HepG2 (cell line): ENCODE data around the gene PTPRH. TPM values are rescaled to one million over a fixed set of nuclear protein-coding genes. Genes with fewer than 3 reads are reported as not detected.

Source experiments
- ATAC-seq: fragments of 200-7000 bp; cut with Tn5 transposase; 3 replicates; pipeline ENCODE4 v1.9.1; 2020; ENCODE audit warnings: mild to moderate bottlenecking, moderate library complexity
- BruUV-seq: library from RNA; stranded (reverse); fragments of 400-500 nt; replicated peaks from 2 replicates; lab custom pipeline; 2021; lab: Mats Ljungman, UMichigan
- CTCF ChIA-PET: fragments of 300-600 bp; formaldehyde crosslinking; extraction: SDS; loops from one replicate; lab custom pipeline; 2021; ENCODE audit warnings: low total read pairs, inconsistent platforms, low intra/inter-chr PET ratio; lab: Yijun Ruan, JAX
- POLR2A ChIA-PET: fragments of 350-600 bp; sonication (Branson Sonifier 250); formaldehyde crosslinking; loops from one replicate; lab custom pipeline; 2020; ENCODE audit warnings: antibody characterized with exemption, inconsistent platforms; lab: Yijun Ruan, JAX
- DNase-seq: peaks from one replicate; pipeline ENCODE4 v3.0.0-alpha.2; 2015; ENCODE audit warnings: low spot score
- FAIRE-seq: peaks from 3 replicates; lab custom pipeline; 2011; peaks lifted over from hg19 to GRCh38; lab: Jason Lieb, UNC
- H2AFZ ChIP-seq: one replicate; pipeline ENCODE4 v1.6.1; 2011; ENCODE audit warnings: low read length, inconsistent platforms
- H3K27ac ChIP-seq: fragments of 300-600 bp; 3 replicates; pipeline ENCODE4 v1.8.0; 2011; ENCODE audit warnings: mixed run types, mild to moderate bottlenecking, mixed read lengths, low read length, inconsistent platforms; ENCODE audit not compliant: insufficient read depth; ENCODE audit errors: extremely low read length
- H3K27me3 ChIP-seq, 2 experiments: fragments of 200-600 bp in 1 of 2; 2 replicates in 1 of 2; 3 replicates in 1 of 2; pipeline versions ENCODE4 v1.6.0 to v1.8.0; 2011; ENCODE audit warnings: low read length in 2 of 2, mild to moderate bottlenecking in 2 of 2, moderate library complexity in 2 of 2, inconsistent platforms in 1 of 2; ENCODE audit not compliant: insufficient read depth in 2 of 2, control insufficient read depth in 1 of 2
- H3K36me3 ChIP-seq, 2 experiments: fragments of 200-600 bp in 1 of 2; replicated peaks in 1 of 2; 2 replicates in 1 of 2; 3 replicates in 1 of 2; pipeline versions ENCODE4 v1.5.1 to v1.8.0; 2011; ENCODE audit warnings: low read length in 2 of 2, inconsistent platforms in 1 of 2; ENCODE audit not compliant: insufficient read depth in 2 of 2, control insufficient read depth in 1 of 2
- H3K4me1 ChIP-seq: 2 replicates; pipeline ENCODE4 v1.5.1; 2012; ENCODE audit warnings: low read length, inconsistent platforms; ENCODE audit not compliant: insufficient read depth
- H3K4me2 ChIP-seq: 2 replicates; pipeline ENCODE4 v1.6.0; 2011; ENCODE audit warnings: low read depth, low read length, inconsistent platforms
- H3K4me3 ChIP-seq, 3 experiments: fragments of 200-600 bp in 1 of 3; sonication (generic), shearing (Covaris generic) in 1 of 3; replicated peaks in 1 of 3; 2 replicates each; pipeline ENCODE4 v1.5.1; 2011 to 2016; ENCODE audit warnings: low read length in 3 of 3, inconsistent platforms in 2 of 3, low read depth in 2 of 3, mild to moderate bottlenecking in 2 of 3, control low read depth in 1 of 3, mixed read lengths in 1 of 3; ENCODE audit not compliant: insufficient read depth in 1 of 3
- H3K79me2 ChIP-seq: one replicate; pipeline ENCODE4 v1.6.1; 2011; ENCODE audit warnings: low read length, inconsistent platforms; ENCODE audit not compliant: insufficient read depth
- H3K9ac ChIP-seq: 2 replicates; pipeline ENCODE4 v1.6.0; 2011; ENCODE audit warnings: mild to moderate bottlenecking, low read depth, low read length, inconsistent platforms; ENCODE audit not compliant: insufficient read depth
- H3K9me3 ChIP-seq: 2 replicates; pipeline ENCODE4 v1.5.1; 2012; ENCODE audit warnings: mild to moderate bottlenecking, low read length
- H4K20me1 ChIP-seq: 2 replicates; pipeline ENCODE4 v1.6.0; 2011; ENCODE audit warnings: inconsistent platforms, mild to moderate bottlenecking, low read length, moderate library complexity; ENCODE audit not compliant: insufficient read depth
- ADNP ChIP-seq: sonication (generic); formaldehyde crosslinking; IDR thresholded peaks from 2 replicates; pipeline ENCODE4 v1.4.0; 2020; ENCODE audit warnings: missing genetic modification reagents
- GABPA ChIP-seq, 2 experiments: IDR thresholded peaks; 2 replicates each; pipeline ENCODE4 v1.6.1; 2011 to 2016; ENCODE audit warnings: low read depth in 2 of 2, low read length in 1 of 2, missing biosample characterization in 1 of 2, missing genetic modification characterization in 1 of 2
- GABPB1 ChIP-seq: IDR thresholded peaks from 2 replicates; pipeline ENCODE4 v1.6.1; 2016; ENCODE audit warnings: mild to moderate bottlenecking, missing genetic modification reagents, moderate library complexity, missing compliant biosample characterization
- MIER2 ChIP-seq: IDR thresholded peaks from 2 replicates; pipeline ENCODE4 v1.6.1; 2016; ENCODE audit warnings: missing biosample characterization, missing genetic modification reagents
- MXI1 ChIP-seq: IDR thresholded peaks from 3 replicates; pipeline ENCODE4 v1.6.1; 2012; ENCODE audit warnings: low read depth, low read length, inconsistent platforms, borderline replicate concordance
- NR1H2 ChIP-seq: sonication (generic); formaldehyde crosslinking; IDR thresholded peaks from 2 replicates; pipeline ENCODE4 v1.8.1; 2022; ENCODE audit warnings: low read depth, missing genetic modification reagents, borderline replicate concordance
- NRL ChIP-seq: sonication (generic); formaldehyde crosslinking; IDR thresholded peaks from 2 replicates; pipeline ENCODE4 v1.5.0; 2020; ENCODE audit warnings: missing genetic modification reagents, mild to moderate bottlenecking, moderate library complexity, borderline replicate concordance
- SP4 ChIP-seq: sonication (generic); formaldehyde crosslinking; IDR thresholded peaks from 2 replicates; pipeline ENCODE4 v1.8.1; 2023; ENCODE audit warnings: mild to moderate bottlenecking, missing genetic modification reagents
- SPEN ChIP-seq: sonication (generic); formaldehyde crosslinking; IDR thresholded peaks from 2 replicates; pipeline ENCODE4 v1.5.1; 2020; ENCODE audit warnings: low read depth, mild to moderate bottlenecking, missing genetic modification reagents
- ZFX ChIP-seq: sonication (generic); formaldehyde crosslinking; IDR thresholded peaks from 2 replicates; pipeline ENCODE4 v1.4.0; 2020; ENCODE audit warnings: mild to moderate bottlenecking, low read depth, missing genetic modification reagents, moderate library complexity
- ZNF263 ChIP-seq: sonication (generic); formaldehyde crosslinking; IDR thresholded peaks from 2 replicates; pipeline ENCODE4 v1.4.0; 2020; ENCODE audit warnings: missing genetic modification reagents
- ZNF530 ChIP-seq: sonication (generic); formaldehyde crosslinking; IDR thresholded peaks from 2 replicates; pipeline ENCODE4 v1.5.0; 2020; ENCODE audit warnings: low read depth, mild to moderate bottlenecking, missing genetic modification reagents
- ZNF737 ChIP-seq: sonication (generic); formaldehyde crosslinking; IDR thresholded peaks from 2 replicates; pipeline ENCODE4 v1.5.0; 2020; ENCODE audit warnings: missing genetic modification reagents, mild to moderate bottlenecking, borderline replicate concordance
- whole genome bisulfite sequencing: methylation state at CpG from one replicate; pipeline ENCODE4 v1.1.6; 2017; ENCODE audit warnings: low lambda C conversion rate; 5-methylcytosine and 5-hydroxymethylcytosine counted together
- in situ Hi-C: cut with HindIII; loops from 2 replicates; pipeline ENCODE4 v1.10.0; 2017; ENCODE audit warnings: low pct_unique_long_range_greater_than_20kb; ENCODE audit not compliant: extremely low pct_ligation_motif_present
- intact Hi-C: fragments of 100-400 bp; cut with micrococcal nuclease; formaldehyde crosslinking; loops from one replicate; pipeline ENCODE4 v1.10.0; 2022; ENCODE audit not compliant: unreplicated experiment
- polyA plus RNA-seq, 8 experiments: library from polyadenylated mRNA; depleted of rRNA in 3 of 8; stranded (reverse) in 7 of 8; unstranded in 1 of 8; fragments of >200 nt; fragmentation: Illumina TruSeq in 4 of 8; extraction: Trizol in 4 of 8; gene quantifications; 2 replicates each; pipeline versions ENCODE4 v1.2.1 to v1.2.3, GENCODE V29; 2011 to 2016; ENCODE audit warnings: low read depth in 4 of 8, missing spikeins in 1 of 8, mixed read lengths in 1 of 8; ENCODE audit not compliant: insufficient read depth in 1 of 8
- total RNA-seq, 5 experiments: library from RNA; depleted of rRNA; stranded (reverse); fragments of >200 nt; fragmentation: Illumina TruSeq; extraction: Trizol; gene quantifications; 2 replicates each; pipeline ENCODE4 v1.2.3, GENCODE V29; 2016; ENCODE audit warnings: low read depth in 1 of 5
- TF ChIP-seq, protein P1 (sequence below): sonication (generic); formaldehyde crosslinking; IDR thresholded peaks from 2 replicates; pipeline ENCODE4 v1.5.1; 2020; ENCODE audit warnings: mild to moderate bottlenecking, missing genetic modification reagents, moderate library complexity
- TF ChIP-seq, protein P2 (sequence below): IDR thresholded peaks from 2 replicates; pipeline ENCODE4 v1.6.1; 2012; ENCODE audit warnings: inconsistent platforms

Gene PTPRH
- total and polyA plus RNA-seq, 2 of the 13 experiments (the other 11 are each of a cell fraction or from before 2014, with no cell fraction given) = 14.7 to 125 TPM

DNA sequence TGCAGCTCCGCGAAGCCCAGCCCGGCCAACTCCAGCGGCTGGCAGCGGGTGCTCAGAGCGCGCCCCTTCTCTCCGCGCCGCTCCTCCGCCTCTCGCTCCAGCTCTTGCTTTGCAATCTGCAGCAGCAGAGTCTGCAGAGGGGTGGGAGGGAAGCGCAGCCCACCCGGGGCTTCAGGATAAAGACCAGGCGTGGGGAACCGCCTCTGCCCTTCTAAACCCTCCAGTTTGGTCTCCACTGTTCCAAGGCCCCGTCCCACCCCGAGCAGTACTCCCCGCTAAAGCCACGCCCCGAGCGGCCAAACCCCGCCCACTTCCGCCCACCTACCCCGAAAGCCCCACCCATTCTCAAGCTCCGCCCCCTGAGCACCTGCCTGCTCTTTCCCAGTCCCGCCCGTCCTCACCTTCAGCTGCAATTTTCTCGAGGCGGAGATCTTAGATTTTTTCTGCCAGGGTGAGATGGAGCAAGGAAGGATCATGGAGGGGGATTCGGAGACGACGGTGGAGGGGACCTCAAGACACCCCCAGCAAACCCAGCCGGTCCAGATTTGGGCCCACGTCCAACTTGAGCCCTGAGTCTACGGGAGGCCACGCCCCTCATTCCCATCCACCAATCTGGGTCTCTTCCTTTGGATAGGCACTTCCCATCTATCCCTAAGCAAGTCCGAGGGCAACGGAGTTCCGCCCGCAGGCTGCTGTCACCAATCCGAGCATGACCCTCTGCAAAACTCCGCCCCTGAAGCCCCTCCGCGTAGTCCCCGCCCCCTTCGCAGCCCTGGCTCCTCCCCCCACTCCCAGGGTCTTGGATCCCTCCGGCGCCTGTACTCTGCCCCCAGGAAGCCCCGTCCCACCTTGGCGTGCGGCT is 52.9 kb downstream of the PTPRH start:
- Histone ChIP-seq H3K27ac (no peak overlapping the region), H3K9ac (peak overlapping the region; percentile 46; the same call in 1 of the 2 replicates), H2AFZ (no peak overlapping the region), H4K20me1 (no peaks in the 10 kb centered on the region), H3K36me3 (no peaks in the 10 kb centered on the region), H3K79me2 (no peaks in the 10 kb centered on the region), H3K4me2 (peak overlapping the region; percentile 74), H3K4me1 (peaks cover 20% of the 10 kb centered on the region), H3K27me3 (peaks cover 0 to 24% of the 10 kb centered on the region in 2 experiments; a peak in 2 of 5 replicates), H3K4me3 (peak overlapping the region; percentile 45 to 71 (median 51); a peak in 5 of 6 replicates), H3K9me3 (peaks cover 8% of the 10 kb centered on the region)
- 5% methylated on average over 17 of the region's 52 CpGs for WGBS
- ATAC-seq = peak; percentile 54
- peak; percentile 64 for DNase-seq
- intact Hi-C loops (no loop called here), in situ Hi-C loops (no loop called here)
- no peak for FAIRE-seq
- ChIA-PET CTCF (no interaction called here), POLR2A (interaction anchor here (0.6 to 1.2 kb wide), 4 partner anchors 76 to 238 kb away, joined by 3 to 4 read pairs (median 4); partner anchors contain the start of gene PPP6R1)
- no TSS peak for BruUV-seq
- TF ChIP-seq MIER2 (CRISPR knock-in tag) (no peak), ZFX (CRISPR knock-in tag) (peak; percentile 32; the same call in 1 of the 2 replicates), MXI1 (no peak), ADNP (CRISPR knock-in tag) (no peak), NRL (CRISPR knock-in tag) (0 out of 2 replicates have a peak, but pooled peaks have one; percentile 34), NR1H2 (CRISPR knock-in tag) (no peak), ZNF263 (CRISPR knock-in tag) (0 out of 2 replicates have a peak, but pooled peaks have one; percentile 8), SP4 (CRISPR knock-in tag) (peak; percentile 57; the same call in 1 of the 2 replicates), ZNF737 (no peak), ZNF530 (no peak), SPEN (CRISPR knock-in tag) (0 out of 2 replicates have a peak, but pooled peaks have one; percentile 13), GABPB1 (CRISPR knock-in tag) (peak; percentile 68; the same call in 1 of the 2 replicates), GABPA (IDR thresholded peaks at IDR 0.05; ENCODE audit: low read depth, low read length) (no peak), GABPA (CRISPR knock-in tag; IDR thresholded peaks at IDR 0.05; ENCODE audit: low read depth) (peak; percentile 51)
- TF ChIP-seq, protein P1, sequence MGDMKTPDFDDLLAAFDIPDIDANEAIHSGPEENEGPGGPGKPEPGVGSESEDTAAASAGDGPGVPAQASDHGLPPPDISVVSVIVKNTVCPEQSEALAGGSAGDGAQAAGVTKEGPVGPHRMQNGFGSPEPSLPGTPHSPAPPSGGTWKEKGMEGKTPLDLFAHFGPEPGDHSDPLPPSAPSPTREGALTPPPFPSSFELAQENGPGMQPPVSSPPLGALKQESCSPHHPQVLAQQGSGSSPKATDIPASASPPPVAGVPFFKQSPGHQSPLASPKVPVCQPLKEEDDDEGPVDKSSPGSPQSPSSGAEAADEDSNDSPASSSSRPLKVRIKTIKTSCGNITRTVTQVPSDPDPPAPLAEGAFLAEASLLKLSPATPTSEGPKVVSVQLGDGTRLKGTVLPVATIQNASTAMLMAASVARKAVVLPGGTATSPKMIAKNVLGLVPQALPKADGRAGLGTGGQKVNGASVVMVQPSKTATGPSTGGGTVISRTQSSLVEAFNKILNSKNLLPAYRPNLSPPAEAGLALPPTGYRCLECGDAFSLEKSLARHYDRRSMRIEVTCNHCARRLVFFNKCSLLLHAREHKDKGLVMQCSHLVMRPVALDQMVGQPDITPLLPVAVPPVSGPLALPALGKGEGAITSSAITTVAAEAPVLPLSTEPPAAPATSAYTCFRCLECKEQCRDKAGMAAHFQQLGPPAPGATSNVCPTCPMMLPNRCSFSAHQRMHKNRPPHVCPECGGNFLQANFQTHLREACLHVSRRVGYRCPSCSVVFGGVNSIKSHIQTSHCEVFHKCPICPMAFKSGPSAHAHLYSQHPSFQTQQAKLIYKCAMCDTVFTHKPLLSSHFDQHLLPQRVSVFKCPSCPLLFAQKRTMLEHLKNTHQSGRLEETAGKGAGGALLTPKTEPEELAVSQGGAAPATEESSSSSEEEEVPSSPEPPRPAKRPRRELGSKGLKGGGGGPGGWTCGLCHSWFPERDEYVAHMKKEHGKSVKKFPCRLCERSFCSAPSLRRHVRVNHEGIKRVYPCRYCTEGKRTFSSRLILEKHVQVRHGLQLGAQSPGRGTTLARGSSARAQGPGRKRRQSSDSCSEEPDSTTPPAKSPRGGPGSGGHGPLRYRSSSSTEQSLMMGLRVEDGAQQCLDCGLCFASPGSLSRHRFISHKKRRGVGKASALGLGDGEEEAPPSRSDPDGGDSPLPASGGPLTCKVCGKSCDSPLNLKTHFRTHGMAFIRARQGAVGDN = peak; percentile 36
- TF ChIP-seq, protein P2, sequence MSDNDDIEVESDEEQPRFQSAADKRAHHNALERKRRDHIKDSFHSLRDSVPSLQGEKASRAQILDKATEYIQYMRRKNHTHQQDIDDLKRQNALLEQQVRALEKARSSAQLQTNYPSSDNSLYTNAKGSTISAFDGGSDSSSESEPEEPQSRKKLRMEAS = peak; percentile 41; the same call in 1 of the 2 replicates
